Duodenal mucosa (tissue), 2 donors: ENCODE measurements around the gene MAN1B1.

Experiments used
- H3K27ac ChIP-seq: one replicate; pipeline ENCODE4 v1.7.0; 2013; ENCODE audit warnings: low read depth, low read length
- H3K27me3 ChIP-seq, 2 donors: one replicate each; pipeline ENCODE4 v1.7.0; 2013; ENCODE audit warnings: low read length in 2 of 2, control low read depth in 1 of 2; ENCODE audit not compliant: insufficient read depth in 2 of 2, control insufficient read depth in 1 of 2
- H3K36me3 ChIP-seq, 2 donors: one replicate each; pipeline ENCODE4 v1.7.0; 2013; ENCODE audit warnings: low read length in 2 of 2, control low read depth in 1 of 2; ENCODE audit not compliant: insufficient read depth in 2 of 2, control insufficient read depth in 1 of 2
- H3K4me1 ChIP-seq, 2 donors: one replicate each; pipeline ENCODE4 v1.7.0; 2013; ENCODE audit warnings: low read length in 2 of 2, control low read depth in 1 of 2; ENCODE audit not compliant: insufficient read depth in 2 of 2, control insufficient read depth in 1 of 2
- H3K4me3 ChIP-seq, 2 donors: one replicate each; pipeline ENCODE4 v1.7.0; 2013; ENCODE audit warnings: low read length in 2 of 2, low read depth in 1 of 2
- H3K9ac ChIP-seq, 2 donors: one replicate each; pipeline ENCODE4 v1.7.0; 2013; ENCODE audit warnings: low read length in 2 of 2, low read depth in 1 of 2
- H3K9me3 ChIP-seq, 2 donors: one replicate each; pipeline ENCODE4 v1.7.0; 2013; ENCODE audit warnings: low read length in 2 of 2, control low read depth in 1 of 2; ENCODE audit not compliant: control insufficient read depth in 1 of 2

Gene MAN1B1

GRCh38 chr9:137087409-137087925 is 682 bp downstream of the MAN1B1 start:
- peak overlapping the region; percentile 72 to 79 for H3K4me3 ChIP-seq
- H3K27ac ChIP-seq, result peak overlapping the region; percentile 89
- H3K9ac ChIP-seq, result peak overlapping the region; percentile 83 to 84
- H3K4me1 ChIP-seq, result peaks cover 18 to 25% of the 10 kb centered on the region in 2 donors
- H3K27me3 ChIP-seq, result no peaks in the 10 kb centered on the region
- peaks cover 4 to 24% of the 10 kb centered on the region in 2 donors for H3K36me3 ChIP-seq
- no peaks in the 10 kb centered on the region for H3K9me3 ChIP-seq

GRCh38 chr9:137088121-137088520 is 1.3 kb downstream of the MAN1B1 start:
- peaks cover 4 to 24% of the 10 kb centered on the region in 2 donors for H3K36me3 ChIP-seq
- peak overlapping the region in 1 of 2 donors; percentile 84 for H3K9ac ChIP-seq
- peaks cover 16 to 25% of the 10 kb centered on the region in 2 donors for H3K4me1 ChIP-seq
- H3K27me3 ChIP-seq, result no peaks in the 10 kb centered on the region
- H3K27ac ChIP-seq, result no peak overlapping the region
- no peaks in the 10 kb centered on the region for H3K9me3 ChIP-seq
- H3K4me3 ChIP-seq, result peak overlapping the region in 1 of 2 donors; percentile 72

GRCh38 chr9:137089232-137089947 is 2.6 kb downstream of the MAN1B1 start:
- Histone ChIP-seq H3K9me3 (no peaks in the 10 kb centered on the region), H3K36me3 (peaks cover 4 to 26% of the 10 kb centered on the region in 2 donors), H3K27ac (no peak overlapping the region), H3K4me3 (no peak overlapping the region), H3K27me3 (no peaks in the 10 kb centered on the region), H3K4me1 (peaks cover 14 to 21% of the 10 kb centered on the region in 2 donors), H3K9ac (no peak overlapping the region)

GRCh38 chr9:137095664-137096517 is 9.1 kb downstream of the MAN1B1 start:
- no peaks in the 10 kb centered on the region for H3K27me3 ChIP-seq
- peak overlapping the region; percentile 9 to 25 for H3K9ac ChIP-seq
- peaks cover 0 to 10% of the 10 kb centered on the region in 2 donors for H3K4me1 ChIP-seq
- peaks cover 21 to 57% of the 10 kb centered on the region in 2 donors for H3K36me3 ChIP-seq
- peak overlapping the region; percentile 21 for H3K27ac ChIP-seq
- H3K4me3 ChIP-seq, result peak overlapping the region; percentile 34 to 61
- no peaks in the 10 kb centered on the region for H3K9me3 ChIP-seq

- Histone ChIP-seq H3K27ac (no peak overlapping the region), H3K4me1 (peaks cover 0 to 10% of the 10 kb centered on the region in 2 donors), H3K4me3 (no peak overlapping the region), H3K9me3 (peaks cover 0 to 2% of the 10 kb centered on the region in 2 donors), H3K36me3 (peaks cover 30 to 65% of the 10 kb centered on the region in 2 donors), H3K27me3 (no peaks in the 10 kb centered on the region), H3K9ac (no peak overlapping the region)
Observed at GRCh38 chr9:137096785-137097546, 10.2 kb downstream of the MAN1B1 start.

- H3K4me1 ChIP-seq, result peaks cover 0 to 10% of the 10 kb centered on the region in 2 donors
- no peak overlapping the region for H3K9ac ChIP-seq
- H3K36me3 ChIP-seq, result peaks cover 39 to 69% of the 10 kb centered on the region in 2 donors
- H3K4me3 ChIP-seq, result no peak overlapping the region
- H3K27ac ChIP-seq, result no peak overlapping the region
- no peaks in the 10 kb centered on the region for H3K27me3 ChIP-seq
- peaks cover 0 to 11% of the 10 kb centered on the region in 2 donors for H3K9me3 ChIP-seq
Observed at GRCh38 chr9:137097761-137098462, 11.1 kb downstream of the MAN1B1 start.

GRCh38 chr9:137099231-137099630 is 12.4 kb downstream of the MAN1B1 start:
- Histone ChIP-seq H3K9ac (no peak overlapping the region), H3K9me3 (peaks cover 4 to 12% of the 10 kb centered on the region in 2 donors), H3K36me3 (peaks cover 49 to 77% of the 10 kb centered on the region in 2 donors), H3K27me3 (no peaks in the 10 kb centered on the region), H3K4me1 (peaks cover 0 to 10% of the 10 kb centered on the region in 2 donors), H3K27ac (no peak overlapping the region), H3K4me3 (no peak overlapping the region)

GRCh38 chr9:137103206-137103999 is 16.6 kb downstream of the MAN1B1 start:
- Histone ChIP-seq H3K9me3 (peaks cover 4 to 12% of the 10 kb centered on the region in 2 donors), H3K36me3 (peaks cover 38 to 91% of the 10 kb centered on the region in 2 donors), H3K4me1 (no peaks in the 10 kb centered on the region), H3K27ac (no peak overlapping the region), H3K27me3 (no peaks in the 10 kb centered on the region), H3K4me3 (no peak overlapping the region), H3K9ac (no peak overlapping the region)
